Mammary epithelial cell (primary cell): Measurements from ENCODE around the gene TAP1.
A peak's percentile ranks its signal among the peaks of the same experiment; 100 is the strongest.

Experiments
- EZH2 ChIP-seq: IDR thresholded peaks from 2 replicates; pipeline ENCODE4 v1.6.1; 2012; ENCODE audit warnings: low read length, inconsistent platforms, borderline replicate concordance
- TF ChIP-seq, protein P1 (sequence below), 2 donors: IDR thresholded peaks in 1 of 2; conservative IDR thresholded peaks in 1 of 2; 2 replicates each; pipeline ENCODE4 v1.5.1; 2011 to 2012; ENCODE audit warnings: inconsistent platforms in 2 of 2, low read length in 2 of 2, mild to moderate bottlenecking in 2 of 2, control low read depth in 1 of 2, low read depth in 1 of 2; ENCODE audit not compliant: insufficient read depth in 1 of 2; ENCODE audit errors: extremely low read depth in 1 of 2

GRCh38 chr6:32843979-32844838 is 9.3 kb downstream of the TAP1 start, which contains the start of gene PSMB8:
- TF ChIP-seq, protein P1, sequence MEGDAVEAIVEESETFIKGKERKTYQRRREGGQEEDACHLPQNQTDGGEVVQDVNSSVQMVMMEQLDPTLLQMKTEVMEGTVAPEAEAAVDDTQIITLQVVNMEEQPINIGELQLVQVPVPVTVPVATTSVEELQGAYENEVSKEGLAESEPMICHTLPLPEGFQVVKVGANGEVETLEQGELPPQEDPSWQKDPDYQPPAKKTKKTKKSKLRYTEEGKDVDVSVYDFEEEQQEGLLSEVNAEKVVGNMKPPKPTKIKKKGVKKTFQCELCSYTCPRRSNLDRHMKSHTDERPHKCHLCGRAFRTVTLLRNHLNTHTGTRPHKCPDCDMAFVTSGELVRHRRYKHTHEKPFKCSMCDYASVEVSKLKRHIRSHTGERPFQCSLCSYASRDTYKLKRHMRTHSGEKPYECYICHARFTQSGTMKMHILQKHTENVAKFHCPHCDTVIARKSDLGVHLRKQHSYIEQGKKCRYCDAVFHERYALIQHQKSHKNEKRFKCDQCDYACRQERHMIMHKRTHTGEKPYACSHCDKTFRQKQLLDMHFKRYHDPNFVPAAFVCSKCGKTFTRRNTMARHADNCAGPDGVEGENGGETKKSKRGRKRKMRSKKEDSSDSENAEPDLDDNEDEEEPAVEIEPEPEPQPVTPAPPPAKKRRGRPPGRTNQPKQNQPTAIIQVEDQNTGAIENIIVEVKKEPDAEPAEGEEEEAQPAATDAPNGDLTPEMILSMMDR (conservative IDR thresholded peaks at IDR 0.05 in 1 of 2, IDR thresholded peaks at IDR 0.05 in 1 of 2; ENCODE audit: extremely low read depth in 1 of 2, insufficient read depth in 1 of 2, low read depth in 1 of 2, low read length in 2 of 2): peak in 1 of 2 donors; percentile 3
- TF ChIP-seq EZH2: no peak
